ENCODE measurements around the gene ZMYND8. TPM values are rescaled to one million over a fixed set of nuclear protein-coding genes. Genes with fewer than 3 reads are reported as not detected.
"Not testable (repeated sequence)": the region's sequence is repeated elsewhere in the genome, so short reads cannot be mapped to it uniquely, and the experiment has no call there.

Gene ZMYND8
- total RNA-seq, 2 donors from 2014 or later = 22.0 to 35.3 TPM

DNA sequence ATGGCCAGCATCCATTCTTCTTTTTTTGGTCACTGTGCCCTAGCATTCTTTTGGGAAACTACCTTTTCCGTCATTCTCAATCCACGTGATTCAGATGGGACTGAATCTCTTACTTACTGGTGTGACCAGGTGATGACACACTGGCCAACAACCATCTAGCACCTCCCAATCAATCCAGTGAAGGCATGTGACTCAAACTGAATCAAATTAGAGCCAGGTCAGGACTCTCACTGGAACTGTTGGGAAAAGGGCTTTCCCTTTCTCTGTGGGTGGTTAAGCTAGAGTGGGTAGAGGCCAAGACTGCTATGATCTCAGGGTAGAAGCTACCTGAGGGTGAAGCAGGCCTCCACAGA is 36.2 kb upstream of the ZMYND8 start:
- Histone ChIP-seq H3K9me3 (no peaks in the 10 kb centered on the region), H3K36me3 (no peaks in the 10 kb centered on the region), H3K4me3 (no peak overlapping the region), H3K27ac (peak overlapping the region in 1 of 2 donors; percentile 58), H3K4me1 (peaks cover 0 to 6% of the 10 kb centered on the region in 2 donors), H3K27me3 (no peaks in the 10 kb centered on the region)
- DNase-seq (ENCODE audit: low spot score) = no peak
- TF ChIP-seq CTCF (IDR thresholded peaks at IDR 0.05) = no peak

DNA sequence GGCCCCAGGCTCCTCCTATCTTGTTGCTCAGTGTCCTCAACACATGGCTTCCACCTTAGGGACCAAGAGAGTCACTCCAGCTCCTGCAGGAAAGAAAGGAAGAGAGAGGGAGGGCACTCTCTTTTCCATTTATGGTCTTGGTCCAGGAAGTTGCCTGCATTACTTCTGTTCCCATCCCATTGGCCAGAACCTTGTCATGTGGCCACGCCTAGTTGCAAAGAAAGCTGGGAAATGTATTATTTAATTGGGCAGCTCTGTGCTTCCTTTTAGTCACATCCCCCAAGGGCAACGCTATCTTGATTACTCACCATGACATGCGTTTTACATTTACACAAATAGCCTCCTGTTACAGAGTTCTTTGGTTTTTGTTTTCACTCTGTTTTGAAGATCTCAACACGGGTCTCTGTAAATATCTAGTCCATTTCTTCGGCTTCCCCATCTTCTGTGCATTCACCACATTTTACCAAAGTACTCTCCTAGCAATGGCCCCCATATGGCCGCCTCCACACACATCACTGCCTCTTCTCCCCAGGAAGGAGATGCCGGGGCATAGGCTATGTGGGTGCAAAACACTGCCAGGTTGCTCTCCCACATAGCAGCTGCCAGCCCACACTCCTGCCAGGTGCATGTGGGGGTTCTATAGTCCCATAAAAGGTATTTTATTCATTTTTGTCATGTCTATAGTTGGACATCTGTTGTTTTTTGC is 35.7 kb upstream of the ZMYND8 start:
- no peaks in the 10 kb centered on the region for H3K9me3 ChIP-seq
- H3K27me3 ChIP-seq = no peaks in the 10 kb centered on the region
- DNase-seq (ENCODE audit: low spot score) = peak; percentile 71
- H3K4me1 ChIP-seq = peaks cover 0 to 6% of the 10 kb centered on the region in 2 donors
- no peak overlapping the region for H3K4me3 ChIP-seq
- TF ChIP-seq CTCF (IDR thresholded peaks at IDR 0.05) = no peak
- peak overlapping the region in 1 of 2 donors; percentile 58 for H3K27ac ChIP-seq
- no peaks in the 10 kb centered on the region for H3K36me3 ChIP-seq

- Histone ChIP-seq H3K4me1 (peaks cover 0 to 6% of the 10 kb centered on the region in 2 donors), H3K27ac (no peak overlapping the region), H3K4me3 (no peak overlapping the region), H3K36me3 (no peaks in the 10 kb centered on the region), H3K9me3 (no peaks in the 10 kb centered on the region), H3K27me3 (no peaks in the 10 kb centered on the region)
- no peak for TF ChIP-seq CTCF (IDR thresholded peaks at IDR 0.05)
- no peak for DNase-seq (ENCODE audit: low spot score)
Observed at GRCh38 chr20:47391276-47392010, 34.9 kb upstream of the ZMYND8 start.

- no peaks in the 10 kb centered on the region for H3K36me3 ChIP-seq
- TF ChIP-seq CTCF (IDR thresholded peaks at IDR 0.05) = no peak
- no peak overlapping the region for H3K4me3 ChIP-seq
- no peak overlapping the region for H3K27ac ChIP-seq
- H3K9me3 ChIP-seq = no peaks in the 10 kb centered on the region
- DNase-seq (ENCODE audit: low spot score) = no peak
- H3K27me3 ChIP-seq = no peaks in the 10 kb centered on the region
- peaks cover 0 to 6% of the 10 kb centered on the region in 2 donors for H3K4me1 ChIP-seq
Observed at GRCh38 chr20:47389867-47390347, 33.4 kb upstream of the ZMYND8 start.

- H3K9me3 ChIP-seq; H3K4me3 ChIP-seq; DNase-seq (ENCODE audit: low spot score); H3K27me3 ChIP-seq; H3K36me3 ChIP-seq: not testable (repeated sequence)
- H3K4me1 ChIP-seq = peaks cover 0 to 17% of the 10 kb centered on the region in 2 donors
- H3K27ac ChIP-seq = peak overlapping the region in 1 of 2 donors; percentile 12
Observed at GRCh38 chr20:47385968-47386367, 29.5 kb upstream of the ZMYND8 start.

GRCh38 chr20:47382746-47383415 is 26.4 kb upstream of the ZMYND8 start:
- peaks cover 0 to 17% of the 10 kb centered on the region in 2 donors for H3K4me1 ChIP-seq
- H3K27me3 ChIP-seq = no peaks in the 10 kb centered on the region
- no peak for DNase-seq (ENCODE audit: low spot score)
- H3K4me3 ChIP-seq = no peak overlapping the region
- H3K9me3 ChIP-seq = no peaks in the 10 kb centered on the region
- H3K27ac ChIP-seq = no peak overlapping the region
- H3K36me3 ChIP-seq = no peaks in the 10 kb centered on the region
- TF ChIP-seq CTCF (IDR thresholded peaks at IDR 0.05) = no peak

All from right atrium auricular region (tissue), 2 donors.